ENCODE data around the gene PHB1. TPM values are rescaled to one million over a fixed set of nuclear protein-coding genes. Genes with fewer than 3 reads are reported as not detected.

The PHB1 gene
- polyA plus RNA-seq, 1 donor (not counting 4 experiments of a cell fraction or from before 2014, with no cell fraction given) = 395 TPM

DNA sequence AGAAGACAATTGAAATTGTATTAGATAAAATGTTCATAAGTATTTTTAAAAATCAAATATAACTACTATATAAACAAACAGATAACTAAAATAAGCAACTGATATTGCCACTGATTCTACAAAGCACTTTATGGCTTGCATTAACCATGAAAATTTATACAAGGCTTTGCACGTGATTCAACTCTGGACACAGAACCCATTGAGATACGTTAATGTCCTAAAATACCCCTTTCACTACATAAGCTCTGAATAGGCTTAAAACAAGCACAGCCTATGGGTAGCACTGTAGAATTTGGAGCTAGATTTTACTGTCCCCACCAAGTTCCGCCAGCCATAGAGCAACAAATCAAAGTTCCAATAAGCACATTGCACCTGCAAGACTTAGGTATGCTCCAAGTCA, 57.2 kb downstream of the PHB1 start:
- Histone ChIP-seq H4K20me1 (ENCODE audit: control insufficient read depth, extremely low read depth, insufficient read depth, low read length) (no peaks in the 10 kb centered on the region), H3K9me3 (ENCODE audit: control insufficient read depth, low read depth, low read length) (no peaks in the 10 kb centered on the region), H3K9ac (ENCODE audit: control insufficient read depth, extremely low read depth, insufficient read depth, low read length) (no peak overlapping the region), H3K9me1 (ENCODE audit: control insufficient read depth, extremely low read depth, insufficient read depth, low read length) (no peaks in the 10 kb centered on the region), H3K27me3 (ENCODE audit: control insufficient read depth, extremely low read depth, insufficient read depth, low read length) (no peaks in the 10 kb centered on the region), H2AFZ (ENCODE audit: control insufficient read depth, low read length) (no peak overlapping the region), H3K36me3 (ENCODE audit: control insufficient read depth in 2 of 2, extremely low read depth in 1 of 2, insufficient read depth in 2 of 2, low read length in 2 of 2) (no peaks in the 10 kb centered on the region), H3K4me1 (ENCODE audit: control insufficient read depth, extremely low read depth, insufficient read depth, low read length) (peaks cover 27% of the 10 kb centered on the region), H3K4me3 (ENCODE audit: control insufficient read depth in 2 of 3, extremely low read depth in 1 of 3, insufficient read depth in 2 of 3, low read depth in 1 of 3, low read length in 3 of 3) (no peak overlapping the region), H3K4me2 (ENCODE audit: control insufficient read depth, extremely low read depth, insufficient read depth, low read depth, low read length) (no peak overlapping the region), H3K79me2 (ENCODE audit: control insufficient read depth, insufficient read depth, low read length) (peaks cover 62% of the 10 kb centered on the region), H3K27ac (ENCODE audit: control insufficient read depth, insufficient read depth, low read length) (no peak overlapping the region)
- DNase-seq (ENCODE audit: low read depth, low spot score) (no peak), FAIRE-seq (no peak)
- TF ChIP-seq, protein P1, sequence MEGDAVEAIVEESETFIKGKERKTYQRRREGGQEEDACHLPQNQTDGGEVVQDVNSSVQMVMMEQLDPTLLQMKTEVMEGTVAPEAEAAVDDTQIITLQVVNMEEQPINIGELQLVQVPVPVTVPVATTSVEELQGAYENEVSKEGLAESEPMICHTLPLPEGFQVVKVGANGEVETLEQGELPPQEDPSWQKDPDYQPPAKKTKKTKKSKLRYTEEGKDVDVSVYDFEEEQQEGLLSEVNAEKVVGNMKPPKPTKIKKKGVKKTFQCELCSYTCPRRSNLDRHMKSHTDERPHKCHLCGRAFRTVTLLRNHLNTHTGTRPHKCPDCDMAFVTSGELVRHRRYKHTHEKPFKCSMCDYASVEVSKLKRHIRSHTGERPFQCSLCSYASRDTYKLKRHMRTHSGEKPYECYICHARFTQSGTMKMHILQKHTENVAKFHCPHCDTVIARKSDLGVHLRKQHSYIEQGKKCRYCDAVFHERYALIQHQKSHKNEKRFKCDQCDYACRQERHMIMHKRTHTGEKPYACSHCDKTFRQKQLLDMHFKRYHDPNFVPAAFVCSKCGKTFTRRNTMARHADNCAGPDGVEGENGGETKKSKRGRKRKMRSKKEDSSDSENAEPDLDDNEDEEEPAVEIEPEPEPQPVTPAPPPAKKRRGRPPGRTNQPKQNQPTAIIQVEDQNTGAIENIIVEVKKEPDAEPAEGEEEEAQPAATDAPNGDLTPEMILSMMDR (optimal IDR thresholded peaks at IDR 0.05 in 1 of 3, IDR thresholded peaks at IDR 0.05 in 1 of 3, conservative IDR thresholded peaks at IDR 0.05 in 1 of 3; ENCODE audit: extremely low read depth in 1 of 3, insufficient read depth in 2 of 3, low read length in 3 of 3) = no peak
- no peak for TF ChIP-seq EZH2 (IDR thresholded peaks at IDR 0.05; ENCODE audit: low read length)
- dilution Hi-C loops (cut with MboI; ENCODE audit: extremely low pct_ligation_motif_present, low sequenced_read_pairs) = no loop called here

- TF ChIP-seq EZH2 (IDR thresholded peaks at IDR 0.05; ENCODE audit: low read length) = no peak
- TF ChIP-seq, protein P1 (optimal IDR thresholded peaks at IDR 0.05 in 1 of 3, IDR thresholded peaks at IDR 0.05 in 1 of 3, conservative IDR thresholded peaks at IDR 0.05 in 1 of 3; ENCODE audit: extremely low read depth in 1 of 3, insufficient read depth in 2 of 3, low read length in 3 of 3) = no peak
- FAIRE-seq = no peak
Measured at GRCh38 chr17:49356320-49356719, 58.4 kb downstream of the PHB1 start.

More at GRCh38 chr17:49356320-49356719, 58.4 kb downstream of the PHB1 start:
- no peak overlapping the region for H3K9ac ChIP-seq (ENCODE audit: control insufficient read depth, extremely low read depth, insufficient read depth, low read length)
- H3K9me3 ChIP-seq (ENCODE audit: control insufficient read depth, low read depth, low read length) = no peaks in the 10 kb centered on the region
- dilution Hi-C loops (cut with MboI; ENCODE audit: extremely low pct_ligation_motif_present, low sequenced_read_pairs) = no loop called here
- no peak overlapping the region for H3K4me3 ChIP-seq (ENCODE audit: control insufficient read depth in 2 of 3, extremely low read depth in 1 of 3, insufficient read depth in 2 of 3, low read depth in 1 of 3, low read length in 3 of 3)
- H4K20me1 ChIP-seq (ENCODE audit: control insufficient read depth, extremely low read depth, insufficient read depth, low read length) = no peaks in the 10 kb centered on the region
- H3K9me1 ChIP-seq (ENCODE audit: control insufficient read depth, extremely low read depth, insufficient read depth, low read length) = no peaks in the 10 kb centered on the region
- H3K4me1 ChIP-seq (ENCODE audit: control insufficient read depth, extremely low read depth, insufficient read depth, low read length) = peaks cover 27% of the 10 kb centered on the region
- H3K4me2 ChIP-seq (ENCODE audit: control insufficient read depth, extremely low read depth, insufficient read depth, low read depth, low read length) = no peak overlapping the region
- no peak for DNase-seq (ENCODE audit: low read depth, low spot score)
- H3K27ac ChIP-seq (ENCODE audit: control insufficient read depth, insufficient read depth, low read length) = no peak overlapping the region
- no peaks in the 10 kb centered on the region for H3K36me3 ChIP-seq (ENCODE audit: control insufficient read depth in 2 of 2, extremely low read depth in 1 of 2, insufficient read depth in 2 of 2, low read length in 2 of 2)
- no peak overlapping the region for H2AFZ ChIP-seq (ENCODE audit: control insufficient read depth, low read length)
- H3K27me3 ChIP-seq (ENCODE audit: control insufficient read depth, extremely low read depth, insufficient read depth, low read length) = no peaks in the 10 kb centered on the region
- H3K79me2 ChIP-seq (ENCODE audit: control insufficient read depth, insufficient read depth, low read length) = peaks cover 70% of the 10 kb centered on the region

Small RNA genes lying within 50 kb of the gene (small RNA-seq; reads per million reads assigned to genes)
- 0 reads per million in 3 experiments for gene RF00019 (ENCODE audit: insufficient read length in 3 of 3, low read depth in 3 of 3, low replicate concordance in 1 of 3)

Other genes starting within 250 kb of the PHB1 start
- gene GNGT2, start 204.3 kb downstream of the PHB1 start, polyA plus RNA-seq = not detected in 3 replicates
- gene ABI3, start 204.2 kb downstream of the PHB1 start, polyA plus RNA-seq = 0.03 TPM in 1 of 3 replicates, not detected in the others
- 0.04 to 0.13 TPM (median 0.07 TPM) in 3 replicates for gene PHOSPHO1, start 184.1 kb downstream of the PHB1 start, polyA plus RNA-seq
- 5.1 to 8.9 TPM (median 8.5 TPM) in 3 replicates for gene ZNF652, start 52.6 kb downstream of the PHB1 start, polyA plus RNA-seq
- 0.97 to 3.1 TPM (median 1.7 TPM) in 3 replicates for gene NGFR, start 80.4 kb upstream of the PHB1 start, polyA plus RNA-seq
- gene NXPH3, start 161.0 kb upstream of the PHB1 start, polyA plus RNA-seq = 0.08 to 0.16 TPM (median 0.12 TPM) in 3 replicates

Measured in keratinocyte (primary cell).